AG10803 (cell line): Measurements from ENCODE around the gene MORN4.

Source experiments
- DNase-seq: peaks from one replicate; pipeline ENCODE4 v3.0.0; 2010; ENCODE audit warnings: low read depth
- H3K4me3 ChIP-seq: 2 replicates; pipeline ENCODE4 v1.5.1; 2011; ENCODE audit warnings: mild to moderate bottlenecking, low read length, control low read depth
- CTCF ChIP-seq: conservative IDR thresholded peaks from 2 replicates; pipeline ENCODE4 v1.5.1; 2011; ENCODE audit warnings: mild to moderate bottlenecking, low read length, control low read depth, inconsistent platforms

The MORN4 gene

GRCh38 chr10:97669571-97669970, 36.3 kb upstream of the MORN4 start:
- no peak overlapping the region for H3K4me3 ChIP-seq
- TF ChIP-seq CTCF, result no peak
- DNase-seq, result no peak

- no peak overlapping the region for H3K4me3 ChIP-seq
- TF ChIP-seq CTCF, result no peak
- no peak for DNase-seq
Measured at GRCh38 chr10:97667463-97667862, 34.2 kb upstream of the MORN4 start.

- no peak overlapping the region for H3K4me3 ChIP-seq
- no peak for DNase-seq
- TF ChIP-seq CTCF, result no peak
Measured at GRCh38 chr10:97666992-97667391, 33.7 kb upstream of the MORN4 start.

GRCh38 chr10:97664282-97664850, 31.1 kb upstream of the MORN4 start:
- no peak overlapping the region for H3K4me3 ChIP-seq
- no peak for DNase-seq
- no peak for TF ChIP-seq CTCF

- no peak; the same call in 1 of the 2 replicates for TF ChIP-seq CTCF
- peak; percentile 83 for DNase-seq
Measured at GRCh38 chr10:97659589-97659988, 26.3 kb upstream of the MORN4 start.

GRCh38 chr10:97656777-97657176, 23.5 kb upstream of the MORN4 start:
- TF ChIP-seq CTCF, result no peak
- no peak overlapping the region for H3K4me3 ChIP-seq
- no peak for DNase-seq

More at GRCh38 chr10:97659589-97659988, 26.3 kb upstream of the MORN4 start:
- H3K4me3 ChIP-seq, result no peak overlapping the region

GRCh38 chr10:97651773-97652172, 18.5 kb upstream of the MORN4 start:
- no peak overlapping the region for H3K4me3 ChIP-seq
- no peak for TF ChIP-seq CTCF
- DNase-seq, result no peak
